GM12878 (cell line): ENCODE measurements around the gene IFNL2. TPM values are rescaled to one million over a fixed set of nuclear protein-coding genes. Genes with fewer than 3 reads are reported as not detected.

Experiments
- ATAC-seq: fragments of 200-7000 bp; cut with Tn5 transposase; 3 replicates; pipeline ENCODE4 v1.9.1; 2020; ENCODE audit warnings: mild to moderate bottlenecking, moderate library complexity
- BruUV-seq: library from RNA; stranded (reverse); fragments of 400-500 nt; replicated peaks from 2 replicates; lab custom pipeline; 2021; lab: Mats Ljungman, UMichigan
- CTCF ChIA-PET: fragments of 300-600 bp; sonication (Branson Sonifier 250); formaldehyde crosslinking; extraction: SDS; loops from one replicate; lab custom pipeline; 2021; ENCODE audit warnings: inconsistent platforms; lab: Yijun Ruan, JAX
- POLR2A ChIA-PET: fragments of 350-600 bp; formaldehyde crosslinking; extraction: SDS; loops from one replicate; lab custom pipeline; 2021; ENCODE audit warnings: inconsistent platforms; lab: Charles Lee
- RAD21 ChIA-PET: fragments of 300-600 bp; sonication (Branson Sonifier 250); formaldehyde crosslinking; loops from one replicate; lab custom pipeline; 2023; ENCODE audit warnings: antibody characterized with exemption; ENCODE audit not compliant: unreplicated experiment; lab: Charles Lee
- SMC1A ChIA-PET: fragments of 300-600 bp; sonication (Branson Sonifier 250); formaldehyde crosslinking; loops from one replicate; lab custom pipeline; 2023; ENCODE audit not compliant: unreplicated experiment, uncharacterized antibody; lab: Charles Lee
- DNase-seq: peaks from one replicate; pipeline ENCODE4 v3.0.0-alpha.2; 2011; ENCODE audit warnings: low read depth, low spot score
- FAIRE-seq: peaks from 3 replicates; lab custom pipeline; 2011; peaks lifted over from hg19 to GRCh38; lab: Jason Lieb, UNC
- H2AFZ ChIP-seq: 2 replicates; pipeline ENCODE4 v1.6.0; 2011; ENCODE audit warnings: low read depth, low read length, control low read depth; ENCODE audit not compliant: control insufficient read depth
- H3K27ac ChIP-seq: 2 replicates; pipeline ENCODE4 v1.5.1; 2011; ENCODE audit warnings: control low read depth; ENCODE audit not compliant: control insufficient read depth, insufficient read depth
- H3K27me3 ChIP-seq, 2 experiments: replicated peaks in 1 of 2; 2 replicates each; pipeline versions ENCODE4 v1.6.0 to v1.6.1; 2011; ENCODE audit warnings: low read length in 1 of 2; ENCODE audit not compliant: control insufficient read depth in 2 of 2, insufficient read depth in 2 of 2
- H3K36me3 ChIP-seq, 2 experiments: 2 replicates each; pipeline ENCODE4 v1.5.1; 2011; ENCODE audit warnings: low read length in 1 of 2; ENCODE audit not compliant: control insufficient read depth in 2 of 2, insufficient read depth in 2 of 2
- H3K4me1 ChIP-seq: 2 replicates; pipeline ENCODE4 v1.6.1; 2011; ENCODE audit warnings: mild to moderate bottlenecking, low read length, moderate library complexity, mixed read lengths; ENCODE audit not compliant: control insufficient read depth, insufficient read depth
- H3K4me2 ChIP-seq: 2 replicates; pipeline ENCODE4 v1.6.0; 2011; ENCODE audit warnings: control low read depth; ENCODE audit not compliant: control insufficient read depth, insufficient read depth
- H3K4me3 ChIP-seq: fragments of 200-600 bp; sonication (generic); 2 replicates; pipeline ENCODE4 v1.5.1; 2016
- H3K79me2 ChIP-seq: 2 replicates; pipeline ENCODE4 v1.6.0; 2011; ENCODE audit warnings: low read length; ENCODE audit not compliant: control insufficient read depth, insufficient read depth
- H3K9ac ChIP-seq: 2 replicates; pipeline ENCODE4 v1.8.0; 2011; ENCODE audit warnings: low read length, control low read depth, mixed read lengths; ENCODE audit not compliant: control insufficient read depth, insufficient read depth
- H3K9me3 ChIP-seq: replicated peaks from 3 replicates; pipeline ENCODE4 v1.5.1; 2011; ENCODE audit warnings: mild to moderate bottlenecking, low read length; ENCODE audit not compliant: control insufficient read depth, insufficient read depth
- H4K20me1 ChIP-seq: 2 replicates; pipeline ENCODE4 v1.6.0; 2011; ENCODE audit not compliant: control insufficient read depth, insufficient read depth
- CEBPZ ChIP-seq: fragments of 150-350 bp; IDR thresholded peaks from 2 replicates; pipeline ENCODE4 v1.6.1; 2016; ENCODE audit warnings: low read depth, low read length
- CHD2 ChIP-seq: IDR thresholded peaks from 2 replicates; pipeline ENCODE4 v1.6.1; 2011; ENCODE audit warnings: low read depth, low read length, improper control_type of control experiment, borderline replicate concordance
- CHD4 ChIP-seq: fragments of 200-600 bp; sonication (generic); IDR thresholded peaks from 2 replicates; pipeline ENCODE4 v1.6.1; 2016; ENCODE audit warnings: mild to moderate bottlenecking
- EED ChIP-seq: sonication (generic); IDR thresholded peaks from 2 replicates; pipeline ENCODE4 v1.6.1; 2016; ENCODE audit warnings: antibody characterized with exemption, low read depth
- ESRRA ChIP-seq: IDR thresholded peaks from 2 replicates; pipeline ENCODE4 v1.6.1; 2012; ENCODE audit warnings: mild to moderate bottlenecking, low read length, improper control_type of control experiment
- MTA2 ChIP-seq: fragments of 450-650 bp; IDR thresholded peaks from 2 replicates; pipeline ENCODE4 v1.6.1; 2016; ENCODE audit warnings: low read depth, mild to moderate bottlenecking, moderate library complexity
- MTA3 ChIP-seq: IDR thresholded peaks from 2 replicates; pipeline ENCODE4 v1.6.1; 2012; ENCODE audit warnings: low read length, inconsistent platforms, borderline replicate concordance
- NFYA ChIP-seq: IDR thresholded peaks from 2 replicates; pipeline ENCODE4 v1.6.1; 2011; ENCODE audit warnings: low read depth, mild to moderate bottlenecking, low read length, improper control_type of control experiment, borderline replicate concordance
- NR2C1 ChIP-seq: fragments of 450-650 bp; IDR thresholded peaks from 2 replicates; pipeline ENCODE4 v1.6.1; 2017; ENCODE audit warnings: antibody characterized with exemption, mild to moderate bottlenecking, moderate library complexity
- SREBF2 ChIP-seq: IDR thresholded peaks from 2 replicates; pipeline ENCODE4 v1.6.1; 2012; ENCODE audit warnings: mild to moderate bottlenecking, low read length
- ZBTB11 ChIP-seq: fragments of 450-650 bp; formaldehyde crosslinking; IDR thresholded peaks from 2 replicates; pipeline ENCODE4 v1.5.0; 2022; ENCODE audit warnings: mild to moderate bottlenecking, missing genetic modification characterization
- ZNF274 ChIP-seq: IDR thresholded peaks from one replicate; pipeline ENCODE4 v1.8.0; 2011; ENCODE audit not compliant: insufficient read length, insufficient read depth
- ZSCAN29 ChIP-seq: fragments of 450-650 bp; IDR thresholded peaks from 2 replicates; pipeline ENCODE4 v1.6.1; 2017; ENCODE audit warnings: mild to moderate bottlenecking, moderate library complexity
- WGBS: methylation state at CpG from one replicate; pipeline ENCODE4 v1.1.6; 2016; ENCODE audit warnings: low lambda C conversion rate; ENCODE audit not compliant: insufficient replicate concordance, insufficient coverage; ENCODE audit errors: missing lambda C conversion rate; 5-methylcytosine and 5-hydroxymethylcytosine counted together
- in situ Hi-C: fragments of 300-500 bp; cut with MboI; formaldehyde crosslinking; loops from 9 replicates; pipeline ENCODE4 v1.14.3; 2018; ENCODE audit warnings: mixed read lengths
- intact Hi-C: fragments of 100-400 bp; cut with micrococcal nuclease; formaldehyde crosslinking; loops from one replicate; pipeline ENCODE4 v1.14.2; 2022; ENCODE audit not compliant: unreplicated experiment
- polyA plus RNA-seq, 11 experiments: library from polyadenylated mRNA; depleted of rRNA in 4 of 11; unstranded in 6 of 11; stranded (reverse) in 5 of 11; fragments of >200 nt; fragmentation: Nextera tagmentation in 4 of 11; fragmentation: Illumina TruSeq in 1 of 11; extraction: Ambion mirVana in 4 of 11; extraction: Trizol in 1 of 11; gene quantifications; 1 replicate in 1 of 11; 2 replicates in 10 of 11; pipeline versions ENCODE4 v1.2.1 to v1.2.3, GENCODE V29; 2011 to 2016; ENCODE audit warnings: inconsistent platforms in 2 of 11, missing spikeins in 2 of 11, low read depth in 1 of 11
- total RNA-seq, 4 experiments: library from RNA; depleted of rRNA in 3 of 4; stranded (reverse); fragments of >200 nt in 3 of 4; fragmentation: Illumina TruSeq in 1 of 4; extraction: Trizol in 1 of 4; gene quantifications; 2 replicates each; pipeline versions ENCODE4 v1.2.1 to v1.2.3, GENCODE V29; 2013 to 2021

The IFNL2 gene
- total and polyA plus RNA-seq, 10 of the 15 experiments (the other 5 are each of a cell fraction or from before 2014, with no cell fraction given), result 0.24 TPM; not detected in 9

DNA sequence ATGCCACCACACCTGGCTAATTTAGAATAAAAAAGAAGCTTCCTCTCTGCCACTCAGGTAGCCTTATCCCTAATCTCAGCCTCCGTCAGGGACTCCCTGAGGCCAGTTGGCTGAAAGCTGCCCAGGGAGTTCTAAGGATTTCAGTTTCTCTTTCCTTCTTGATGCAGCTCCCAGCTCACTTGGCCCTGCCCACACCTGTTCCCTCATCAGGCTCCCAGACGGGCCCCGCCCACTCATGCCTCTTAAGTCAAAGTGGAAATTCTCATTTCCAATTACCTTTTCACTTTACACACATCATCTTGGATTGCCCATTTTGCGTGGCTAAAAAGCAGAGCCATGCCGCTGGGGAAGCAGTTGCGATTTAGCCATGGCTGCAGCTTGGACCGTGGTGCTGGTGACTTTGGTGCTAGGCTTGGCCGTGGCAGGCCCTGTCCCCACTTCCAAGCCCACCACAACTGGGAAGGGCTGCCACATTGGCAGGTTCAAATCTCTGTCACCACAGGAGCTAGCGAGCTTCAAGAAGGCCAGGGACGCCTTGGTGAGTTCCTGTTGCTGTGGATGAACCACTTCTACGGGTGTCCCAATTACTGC lies 28.0 kb downstream of the IFNL2 start, which contains the start of gene IFNL1:
IFNL1 (plus strand) TSS at position 353 of the 591 bp plus-strand sequence; CDS start at position 368, 15 bp downstream.
- intact Hi-C loops (no loop called here), in situ Hi-C loops (no loop called here)
- Histone ChIP-seq H3K4me1 (no peaks in the 10 kb centered on the region), H3K36me3 (no peaks in the 10 kb centered on the region), H3K79me2 (no peaks in the 10 kb centered on the region), H3K27ac (no peak within 1 kb of the TSS), H4K20me1 (no peaks in the 10 kb centered on the region), H3K9me3 (no peaks in the 10 kb centered on the region), H3K27me3 (0 out of 4 replicates have a peak, but pooled peaks cover 0 to 3% of the 10 kb centered on the region in 2 experiments), H2AFZ (no peak within 1 kb of the TSS), H3K4me2 (no peak within 1 kb of the TSS)
- DNase-seq, result no peak
- POLR2A ChIA-PET, result no interaction called here
- SMC1A ChIA-PET, result no interaction called here
- no peak for FAIRE-seq
- CTCF ChIA-PET, result interaction anchor here (1.1 kb wide), 1 partner anchor 286 kb away, joined by 3 read pairs; no protein-coding TSS in a partner anchor
- no peak for ATAC-seq
- RAD21 ChIA-PET, result no interaction called here
- 58% methylated on average over 11 of the region's 11 CpGs for WGBS
- no peak for TF ChIP-seq CEBPZ
- no peak for TF ChIP-seq MTA3
- TF ChIP-seq MTA2, result no peak
- TF ChIP-seq ZBTB11, result no peak
- no peak for TF ChIP-seq NR2C1
- no peak for TF ChIP-seq ZSCAN29
- no peak for TF ChIP-seq CHD4
- no peak for TF ChIP-seq ESRRA
- TF ChIP-seq EED, result no peak
- TF ChIP-seq CHD2, result no peak
- no peak for TF ChIP-seq NFYA
- TF ChIP-seq SREBF2, result no peak
- no peak for TF ChIP-seq ZNF274
- TF ChIP-seq, all 136 proteins: peak for 0
- BruUV-seq, result no TSS peak
- no peak within 1 kb of the TSS for H3K4me3 ChIP-seq
- H3K9ac ChIP-seq, result no peak within 1 kb of the TSS
